HCT116 (cell line): ENCODE data around the gene SALL4. TPM values are rescaled to one million over a fixed set of nuclear protein-coding genes. Genes with fewer than 3 reads are reported as not detected.

ENCODE experiments used
- ATAC-seq: fragments of 200-7000 bp; cut with Tn5 transposase; 2 replicates; pipeline ENCODE4 v1.9.1; 2020; ENCODE audit warnings: mild to moderate bottlenecking, moderate library complexity
- BruUV-seq: library from RNA; stranded (reverse); fragments of 400-500 nt; replicated peaks from 2 replicates; lab custom pipeline; 2021; lab: Mats Ljungman, UMichigan
- CTCF ChIA-PET: fragments of 300-600 bp; sonication (Branson Sonifier 250); formaldehyde crosslinking; loops from one replicate; lab custom pipeline; 2021; ENCODE audit warnings: antibody characterized with exemption; lab: Charles Lee
- POLR2A ChIA-PET: fragments of 300-600, 350-600 bp; sonication (Branson Sonifier 250); formaldehyde crosslinking; loops from one replicate; lab custom pipeline; 2021; ENCODE audit warnings: antibody characterized with exemption; lab: Charles Lee
- RAD21 ChIA-PET, 2 experiments: fragments of 300-600 bp; sonication (Branson Sonifier 250); formaldehyde crosslinking; loops; one replicate each; lab custom pipeline; 2023; ENCODE audit warnings: low total read pairs in 2 of 2; ENCODE audit not compliant: uncharacterized antibody in 2 of 2, unreplicated experiment in 2 of 2, low non-redundant PET in 1 of 2; lab: Charles Lee
- DNase-seq: peaks from one replicate; pipeline ENCODE4 v3.0.0-alpha.2; 2010; ENCODE audit warnings: low read depth, low spot score
- H2AFZ ChIP-seq: fragments of 200-600 bp; shearing (Covaris generic), sonication (generic); 2 replicates; pipeline ENCODE4 v1.6.1; 2017; ENCODE audit warnings: low read depth, mixed run types, mixed read lengths, antibody characterized with exemption, low read length; ENCODE audit not compliant: poor library complexity, severe bottlenecking
- H3K27ac ChIP-seq: 2 replicates; pipeline ENCODE4 v1.5.1; 2012; ENCODE audit warnings: low read depth, low read length
- H3K27me3 ChIP-seq: fragments of 200-600 bp; sonication (generic); 2 replicates; pipeline ENCODE4 v1.6.1; 2016; ENCODE audit warnings: mixed run types, low read length, mixed read lengths; ENCODE audit not compliant: insufficient read depth
- H3K36me3 ChIP-seq, 2 experiments: fragments of 200-500 bp in 1 of 2; fragments of 200-600 bp in 1 of 2; sonication (Bioruptor generic) in 1 of 2; sonication (generic) in 1 of 2; 2 replicates each; pipeline versions ENCODE4 v1.5.1 to v1.6.1; 2014 to 2016; ENCODE audit warnings: low read length in 2 of 2, inconsistent platforms in 1 of 2, mixed read lengths in 1 of 2, mixed run types in 1 of 2; ENCODE audit not compliant: insufficient read depth in 2 of 2, control insufficient read depth in 1 of 2
- H3K4me1 ChIP-seq, 2 experiments: fragments of 200-600 bp in 1 of 2; sonication (generic) in 1 of 2; 2 replicates each; pipeline versions ENCODE4 v1.5.1 to v1.6.1; 2012 to 2017; ENCODE audit warnings: low read length in 2 of 2, inconsistent platforms in 1 of 2, mild to moderate bottlenecking in 1 of 2, mixed read lengths in 1 of 2, mixed run types in 1 of 2, moderate library complexity in 1 of 2; ENCODE audit not compliant: insufficient read depth in 2 of 2, control insufficient read depth in 1 of 2
- H3K4me2 ChIP-seq: fragments of 200-600 bp; sonication (generic); 2 replicates; pipeline ENCODE4 v1.6.1; 2017; ENCODE audit warnings: mixed run types, low read length, mixed read lengths
- H3K4me3 ChIP-seq, 2 experiments: fragments of 200-600 bp in 1 of 2; sonication (generic) in 1 of 2; replicated peaks in 1 of 2; 2 replicates each; pipeline ENCODE4 v1.5.1; 2011 to 2016; ENCODE audit warnings: low read length in 2 of 2, control low read depth in 1 of 2, low read depth in 1 of 2, mild to moderate bottlenecking in 1 of 2, mixed read lengths in 1 of 2, mixed run types in 1 of 2
- H3K79me2 ChIP-seq: fragments of 200-600 bp; sonication (generic); 2 replicates; pipeline ENCODE4 v1.6.1; 2017; ENCODE audit warnings: mild to moderate bottlenecking, mixed run types, low read length, moderate library complexity, mixed read lengths; ENCODE audit not compliant: insufficient read depth
- H3K9ac ChIP-seq: fragments of 200-600 bp; sonication (generic); 2 replicates; pipeline ENCODE4 v1.6.1; 2016; ENCODE audit warnings: low read length, mixed read lengths
- H3K9me2 ChIP-seq: fragments of 200-600 bp; sonication (generic), shearing (Covaris generic); 2 replicates; pipeline ENCODE4 v1.6.1; 2017; ENCODE audit warnings: mixed run types, mild to moderate bottlenecking, moderate library complexity; ENCODE audit not compliant: insufficient read depth
- H3K9me3 ChIP-seq, 2 experiments: fragments of 200-500 bp in 1 of 2; fragments of 200-600 bp in 1 of 2; sonication (Bioruptor generic) in 1 of 2; sonication (generic) in 1 of 2; 2 replicates each; pipeline ENCODE4 v1.6.1; 2014 to 2017; ENCODE audit warnings: low read length in 2 of 2, mixed read lengths in 2 of 2, inconsistent platforms in 1 of 2, low read depth in 1 of 2, mild to moderate bottlenecking in 1 of 2, mixed run types in 1 of 2, moderate library complexity in 1 of 2; ENCODE audit not compliant: control insufficient read depth in 1 of 2, insufficient read depth in 1 of 2
- H4K20me1 ChIP-seq: fragments of 200-600 bp; sonication (generic), shearing (Covaris generic); 2 replicates; pipeline ENCODE4 v1.6.1; 2017; ENCODE audit warnings: mixed run types, mild to moderate bottlenecking, moderate library complexity; ENCODE audit not compliant: insufficient read depth
- CBX3 ChIP-seq: IDR thresholded peaks from 2 replicates; pipeline ENCODE4 v1.6.1; 2012; ENCODE audit warnings: low read depth
- CEBPB ChIP-seq: IDR thresholded peaks from 2 replicates; pipeline ENCODE4 v1.6.1; 2012; ENCODE audit warnings: low read depth
- EGR1 ChIP-seq: IDR thresholded peaks from 2 replicates; pipeline ENCODE4 v1.6.1; 2012; ENCODE audit warnings: low read depth
- ELF1 ChIP-seq: IDR thresholded peaks from 2 replicates; pipeline ENCODE4 v1.6.1; 2012; ENCODE audit warnings: low read depth, borderline replicate concordance
- EZH2phosphoT487 ChIP-seq: fragments of 200-600 bp; IDR thresholded peaks from 2 replicates; pipeline ENCODE4 v1.6.1; 2018; ENCODE audit warnings: antibody characterized with exemption, borderline replicate concordance
- FOSL1 ChIP-seq: IDR thresholded peaks from 2 replicates; pipeline ENCODE4 v1.6.1; 2012; ENCODE audit warnings: low read depth
- POLR2A ChIP-seq: IDR thresholded peaks from 2 replicates; pipeline ENCODE4 v1.7.0; 2011; ENCODE audit warnings: borderline replicate concordance; ENCODE audit not compliant: insufficient read depth, insufficient read length; ENCODE audit errors: extremely low read depth
- POLR2AphosphoS5 ChIP-seq: IDR thresholded peaks from 2 replicates; pipeline ENCODE4 v1.6.1; 2011; ENCODE audit warnings: mild to moderate bottlenecking, low read depth, low read length, moderate library complexity
- RAD21 ChIP-seq: IDR thresholded peaks from 2 replicates; pipeline ENCODE4 v1.6.1; 2012; ENCODE audit warnings: low read depth, mild to moderate bottlenecking
- SIN3A ChIP-seq: IDR thresholded peaks from 2 replicates; pipeline ENCODE4 v1.6.1; 2012; ENCODE audit warnings: low read depth
- SP1 ChIP-seq: IDR thresholded peaks from 2 replicates; pipeline ENCODE4 v1.6.1; 2012; ENCODE audit warnings: low read depth
- SRF ChIP-seq: IDR thresholded peaks from 2 replicates; pipeline ENCODE4 v1.6.1; 2012; ENCODE audit warnings: low read depth
- YY1 ChIP-seq: IDR thresholded peaks from 2 replicates; pipeline ENCODE4 v1.6.1; 2011; ENCODE audit warnings: low read length, low read depth, moderate library complexity, mild to moderate bottlenecking; ENCODE audit not compliant: insufficient replicate concordance; ENCODE audit errors: extremely low read depth
- ZNF274 ChIP-seq: fragments of 200-500 bp; sonication (Bioruptor generic); IDR thresholded peaks from 2 replicates; pipeline ENCODE4 v1.6.1; 2014; ENCODE audit warnings: mild to moderate bottlenecking, low read depth, low read length, inconsistent platforms
- intact Hi-C: fragments of 100-400 bp; cut with micrococcal nuclease; formaldehyde crosslinking; loops from 2 replicates; pipeline ENCODE4 v1.10.0; 2022
- total RNA-seq: library from RNA; stranded (reverse); gene quantifications from one replicate; pipeline ENCODE4 v1.2.1, GENCODE V29; 2021; ENCODE audit not compliant: unreplicated experiment
- TF ChIP-seq, protein P1 (sequence below), 3 experiments: fragments of 200-600 bp in 1 of 3; sonication (generic) in 1 of 3; IDR thresholded peaks in 2 of 3; conservative IDR thresholded peaks in 1 of 3; 2 replicates each; pipeline ENCODE4 v1.5.1; 2012 to 2017; ENCODE audit warnings: low read depth in 2 of 3, low read length in 2 of 3, antibody characterized with exemption in 1 of 3, borderline replicate concordance in 1 of 3, control low read depth in 1 of 3, mild to moderate bottlenecking in 1 of 3, mixed read lengths in 1 of 3, mixed run types in 1 of 3, moderate library complexity in 1 of 3; ENCODE audit not compliant: insufficient read depth in 1 of 3
- TF ChIP-seq, protein P2 (sequence below): IDR thresholded peaks from 2 replicates; pipeline ENCODE4 v1.6.1; 2012; ENCODE audit warnings: low read depth
- TF ChIP-seq, protein P3 (sequence below): IDR thresholded peaks from 2 replicates; pipeline ENCODE4 v1.6.1; 2012
- TF ChIP-seq, protein P4 (sequence below): IDR thresholded peaks from 2 replicates; pipeline ENCODE4 v1.6.1; 2011; ENCODE audit warnings: mild to moderate bottlenecking, low read length, moderate library complexity; ENCODE audit not compliant: insufficient replicate concordance; ENCODE audit errors: extremely low read depth
- TF ChIP-seq, protein P5 (sequence below): IDR thresholded peaks from 2 replicates; pipeline ENCODE4 v1.6.1; 2012

SALL4 gene
- total RNA-seq, 1 experiment from 2014 or later: 1.9 TPM

DNA sequence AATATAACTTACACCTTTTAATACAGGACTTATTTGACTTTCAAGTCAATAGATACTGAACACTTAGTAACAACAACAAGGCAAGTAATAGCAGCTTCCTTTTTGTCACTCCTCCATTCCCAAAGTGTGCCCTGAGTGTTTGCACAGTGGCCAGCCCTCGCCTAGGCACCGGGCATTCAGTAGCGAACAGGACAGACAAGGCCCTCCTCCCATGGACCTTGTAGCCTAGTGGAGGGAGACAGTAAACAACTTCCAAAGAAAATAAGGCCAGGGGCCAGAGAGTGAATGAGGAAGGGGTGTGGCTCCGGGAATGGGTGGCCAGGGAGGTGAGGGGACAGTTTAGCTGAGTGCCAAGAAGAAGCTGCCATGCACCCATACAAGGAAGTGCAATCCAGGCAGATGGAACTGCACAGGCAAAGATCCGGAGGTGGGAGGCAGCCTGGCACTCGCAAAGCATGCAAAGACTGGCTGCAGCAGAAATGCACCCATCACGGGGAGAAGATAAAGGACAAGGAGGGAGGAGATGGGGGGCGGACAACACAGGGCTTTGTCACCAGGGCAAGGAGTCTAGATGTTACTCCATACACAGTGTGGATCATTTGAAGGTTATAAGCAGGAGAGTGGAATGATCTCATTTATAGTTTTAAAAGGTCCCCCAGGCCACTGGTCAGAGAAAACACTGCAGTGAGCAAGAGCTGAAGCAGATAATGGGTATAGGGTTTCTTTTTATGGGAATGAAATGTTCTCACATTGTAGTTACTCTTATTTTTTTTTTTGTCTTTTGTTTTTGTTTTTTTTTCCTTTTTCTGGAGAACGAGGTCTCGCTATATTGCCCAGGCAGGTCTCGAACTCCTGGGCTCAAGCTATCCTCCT, 66.4 kb downstream of the SALL4 start:
- no TSS peak for BruUV-seq
- intact Hi-C loops: no loop called here
- CTCF ChIA-PET: no interaction called here
- RAD21 ChIA-PET: no interaction called here
- DNase-seq (no peak), ATAC-seq (no peak)
- no peak overlapping the region for H2AFZ ChIP-seq
- no peaks in the 10 kb centered on the region for H3K36me3 ChIP-seq
- peaks cover 37 to 69% of the 10 kb centered on the region in 2 experiments for H3K4me1 ChIP-seq
- H3K4me3 ChIP-seq: no peak overlapping the region
- no peaks in the 10 kb centered on the region for H3K27me3 ChIP-seq
- H3K9me3 ChIP-seq: no peaks in the 10 kb centered on the region
- peak overlapping the region; percentile 29 for H3K4me2 ChIP-seq
- peaks cover 6% of the 10 kb centered on the region for H3K79me2 ChIP-seq
- no peak overlapping the region for H3K27ac ChIP-seq
- no peaks in the 10 kb centered on the region for H4K20me1 ChIP-seq
- POLR2A ChIA-PET: interaction anchor here (0.7 kb wide), 1 partner anchor 40 kb away, joined by 4 read pairs; no protein-coding TSS in a partner anchor
- TF ChIP-seq SRF (no peak), POLR2AphosphoS5 (no peak), EZH2phosphoT487 (no peak), RAD21 (no peak), CEBPB (no peak), YY1 (no peak), ZNF274 (no peak), CBX3 (no peak), ELF1 (no peak), EGR1 (no peak), SP1 (no peak), SIN3A (no peak), FOSL1 (no peak), POLR2A (no peak)
- TF ChIP-seq, protein P1, sequence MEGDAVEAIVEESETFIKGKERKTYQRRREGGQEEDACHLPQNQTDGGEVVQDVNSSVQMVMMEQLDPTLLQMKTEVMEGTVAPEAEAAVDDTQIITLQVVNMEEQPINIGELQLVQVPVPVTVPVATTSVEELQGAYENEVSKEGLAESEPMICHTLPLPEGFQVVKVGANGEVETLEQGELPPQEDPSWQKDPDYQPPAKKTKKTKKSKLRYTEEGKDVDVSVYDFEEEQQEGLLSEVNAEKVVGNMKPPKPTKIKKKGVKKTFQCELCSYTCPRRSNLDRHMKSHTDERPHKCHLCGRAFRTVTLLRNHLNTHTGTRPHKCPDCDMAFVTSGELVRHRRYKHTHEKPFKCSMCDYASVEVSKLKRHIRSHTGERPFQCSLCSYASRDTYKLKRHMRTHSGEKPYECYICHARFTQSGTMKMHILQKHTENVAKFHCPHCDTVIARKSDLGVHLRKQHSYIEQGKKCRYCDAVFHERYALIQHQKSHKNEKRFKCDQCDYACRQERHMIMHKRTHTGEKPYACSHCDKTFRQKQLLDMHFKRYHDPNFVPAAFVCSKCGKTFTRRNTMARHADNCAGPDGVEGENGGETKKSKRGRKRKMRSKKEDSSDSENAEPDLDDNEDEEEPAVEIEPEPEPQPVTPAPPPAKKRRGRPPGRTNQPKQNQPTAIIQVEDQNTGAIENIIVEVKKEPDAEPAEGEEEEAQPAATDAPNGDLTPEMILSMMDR (IDR thresholded peaks at IDR 0.05 in 2 of 3, conservative IDR thresholded peaks at IDR 0.05 in 1 of 3; ENCODE audit: borderline replicate concordance in 1 of 3, insufficient read depth in 1 of 3, low read depth in 2 of 3, low read length in 2 of 3): no peak
- TF ChIP-seq, protein P2, sequence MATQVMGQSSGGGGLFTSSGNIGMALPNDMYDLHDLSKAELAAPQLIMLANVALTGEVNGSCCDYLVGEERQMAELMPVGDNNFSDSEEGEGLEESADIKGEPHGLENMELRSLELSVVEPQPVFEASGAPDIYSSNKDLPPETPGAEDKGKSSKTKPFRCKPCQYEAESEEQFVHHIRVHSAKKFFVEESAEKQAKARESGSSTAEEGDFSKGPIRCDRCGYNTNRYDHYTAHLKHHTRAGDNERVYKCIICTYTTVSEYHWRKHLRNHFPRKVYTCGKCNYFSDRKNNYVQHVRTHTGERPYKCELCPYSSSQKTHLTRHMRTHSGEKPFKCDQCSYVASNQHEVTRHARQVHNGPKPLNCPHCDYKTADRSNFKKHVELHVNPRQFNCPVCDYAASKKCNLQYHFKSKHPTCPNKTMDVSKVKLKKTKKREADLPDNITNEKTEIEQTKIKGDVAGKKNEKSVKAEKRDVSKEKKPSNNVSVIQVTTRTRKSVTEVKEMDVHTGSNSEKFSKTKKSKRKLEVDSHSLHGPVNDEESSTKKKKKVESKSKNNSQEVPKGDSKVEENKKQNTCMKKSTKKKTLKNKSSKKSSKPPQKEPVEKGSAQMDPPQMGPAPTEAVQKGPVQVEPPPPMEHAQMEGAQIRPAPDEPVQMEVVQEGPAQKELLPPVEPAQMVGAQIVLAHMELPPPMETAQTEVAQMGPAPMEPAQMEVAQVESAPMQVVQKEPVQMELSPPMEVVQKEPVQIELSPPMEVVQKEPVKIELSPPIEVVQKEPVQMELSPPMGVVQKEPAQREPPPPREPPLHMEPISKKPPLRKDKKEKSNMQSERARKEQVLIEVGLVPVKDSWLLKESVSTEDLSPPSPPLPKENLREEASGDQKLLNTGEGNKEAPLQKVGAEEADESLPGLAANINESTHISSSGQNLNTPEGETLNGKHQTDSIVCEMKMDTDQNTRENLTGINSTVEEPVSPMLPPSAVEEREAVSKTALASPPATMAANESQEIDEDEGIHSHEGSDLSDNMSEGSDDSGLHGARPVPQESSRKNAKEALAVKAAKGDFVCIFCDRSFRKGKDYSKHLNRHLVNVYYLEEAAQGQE: no peak
- TF ChIP-seq, protein P3, sequence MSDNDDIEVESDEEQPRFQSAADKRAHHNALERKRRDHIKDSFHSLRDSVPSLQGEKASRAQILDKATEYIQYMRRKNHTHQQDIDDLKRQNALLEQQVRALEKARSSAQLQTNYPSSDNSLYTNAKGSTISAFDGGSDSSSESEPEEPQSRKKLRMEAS: no peak
- TF ChIP-seq, protein P4, sequence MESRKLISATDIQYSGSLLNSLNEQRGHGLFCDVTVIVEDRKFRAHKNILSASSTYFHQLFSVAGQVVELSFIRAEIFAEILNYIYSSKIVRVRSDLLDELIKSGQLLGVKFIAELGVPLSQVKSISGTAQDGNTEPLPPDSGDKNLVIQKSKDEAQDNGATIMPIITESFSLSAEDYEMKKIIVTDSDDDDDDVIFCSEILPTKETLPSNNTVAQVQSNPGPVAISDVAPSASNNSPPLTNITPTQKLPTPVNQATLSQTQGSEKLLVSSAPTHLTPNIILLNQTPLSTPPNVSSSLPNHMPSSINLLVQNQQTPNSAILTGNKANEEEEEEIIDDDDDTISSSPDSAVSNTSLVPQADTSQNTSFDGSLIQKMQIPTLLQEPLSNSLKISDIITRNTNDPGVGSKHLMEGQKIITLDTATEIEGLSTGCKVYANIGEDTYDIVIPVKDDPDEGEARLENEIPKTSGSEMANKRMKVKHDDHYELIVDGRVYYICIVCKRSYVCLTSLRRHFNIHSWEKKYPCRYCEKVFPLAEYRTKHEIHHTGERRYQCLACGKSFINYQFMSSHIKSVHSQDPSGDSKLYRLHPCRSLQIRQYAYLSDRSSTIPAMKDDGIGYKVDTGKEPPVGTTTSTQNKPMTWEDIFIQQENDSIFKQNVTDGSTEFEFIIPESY: no peak
- TF ChIP-seq, protein P5, sequence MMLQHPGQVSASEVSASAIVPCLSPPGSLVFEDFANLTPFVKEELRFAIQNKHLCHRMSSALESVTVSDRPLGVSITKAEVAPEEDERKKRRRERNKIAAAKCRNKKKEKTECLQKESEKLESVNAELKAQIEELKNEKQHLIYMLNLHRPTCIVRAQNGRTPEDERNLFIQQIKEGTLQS: no peak
- TF ChIP-seq, all 23 proteins: peak for 0
- Histone ChIP-seq H3K9me2 (no peaks in the 10 kb centered on the region), H3K9ac (no peak overlapping the region)
